Astrocyte (in vitro differentiated cells and primary cell): Measurements from ENCODE around the gene GPA33. TPM values are rescaled to one million over a fixed set of nuclear protein-coding genes. Genes with fewer than 3 reads are reported as not detected.

Source experiments
- DNase-seq: peaks from one replicate; pipeline ENCODE4 v3.0.0-alpha.2; 2010; ENCODE audit warnings: low read depth
- FAIRE-seq: peaks from 2 replicates; lab custom pipeline; 2011; peaks lifted over from hg19 to GRCh38; lab: Jason Lieb, UNC
- H2AFZ ChIP-seq: 2 replicates; pipeline ENCODE4 v1.6.0; 2012; ENCODE audit warnings: low read depth, low read length, inconsistent platforms
- H3K27ac ChIP-seq: 2 replicates; pipeline ENCODE4 v1.5.1; 2011; ENCODE audit warnings: low read depth, low read length, inconsistent platforms
- H3K27me3 ChIP-seq: 2 replicates; pipeline ENCODE4 v1.6.0; 2011; ENCODE audit warnings: low read length, inconsistent platforms; ENCODE audit not compliant: insufficient read depth
- H3K36me3 ChIP-seq: 2 replicates; pipeline ENCODE4 v1.5.1; 2011; ENCODE audit warnings: low read length, inconsistent platforms; ENCODE audit not compliant: insufficient read depth
- H3K4me1 ChIP-seq: 2 replicates; pipeline ENCODE4 v1.5.1; 2011; ENCODE audit warnings: low read length, inconsistent platforms; ENCODE audit not compliant: insufficient read depth
- H3K4me2 ChIP-seq: 2 replicates; pipeline ENCODE4 v1.6.0; 2012; ENCODE audit warnings: low read length, inconsistent platforms
- H3K4me3 ChIP-seq: 2 replicates; pipeline ENCODE4 v1.5.1; 2011; ENCODE audit warnings: low read depth, mild to moderate bottlenecking, low read length, inconsistent platforms; ENCODE audit not compliant: insufficient read depth
- H3K79me2 ChIP-seq: 2 replicates; pipeline ENCODE4 v1.6.0; 2012; ENCODE audit warnings: mild to moderate bottlenecking, low read length, inconsistent platforms; ENCODE audit not compliant: insufficient read depth
- H3K9ac ChIP-seq: 2 replicates; pipeline ENCODE4 v1.6.0; 2012; ENCODE audit warnings: mild to moderate bottlenecking, low read length, inconsistent platforms
- H3K9me3 ChIP-seq: 2 replicates; pipeline ENCODE4 v1.5.1; 2012; ENCODE audit warnings: low read depth, mild to moderate bottlenecking, low read length, inconsistent platforms; ENCODE audit not compliant: insufficient read depth
- H4K20me1 ChIP-seq: 2 replicates; pipeline ENCODE4 v1.6.0; 2012; ENCODE audit warnings: low read length, inconsistent platforms; ENCODE audit not compliant: insufficient read depth
- H3K27ac Mint-ChIP-seq: one replicate; pipeline ENCODE4 v1.8.0; 2021; ENCODE audit warnings: mild to moderate bottlenecking, mixed read lengths; ENCODE audit not compliant: unreplicated experiment
- H3K27me3 Mint-ChIP-seq: one replicate; pipeline ENCODE4 v1.8.0; 2021; ENCODE audit warnings: low read depth, mixed read lengths; ENCODE audit not compliant: unreplicated experiment
- H3K36me3 Mint-ChIP-seq: one replicate; pipeline ENCODE4 v1.8.0; 2021; ENCODE audit warnings: low read depth, mixed read lengths; ENCODE audit not compliant: unreplicated experiment
- H3K4me1 Mint-ChIP-seq: one replicate; pipeline ENCODE4 v1.8.0; 2021; ENCODE audit warnings: low read depth, mixed read lengths; ENCODE audit not compliant: unreplicated experiment
- H3K4me3 Mint-ChIP-seq: one replicate; pipeline ENCODE4 v1.8.0; 2021; ENCODE audit warnings: mild to moderate bottlenecking, moderate library complexity, mixed read lengths; ENCODE audit not compliant: unreplicated experiment
- H3K9me3 Mint-ChIP-seq: one replicate; pipeline ENCODE4 v1.8.0; 2021; ENCODE audit warnings: mild to moderate bottlenecking, mixed read lengths; ENCODE audit not compliant: unreplicated experiment
- CTCF ChIP-seq: IDR thresholded peaks from 2 replicates; pipeline ENCODE4 v1.5.1; 2011; ENCODE audit warnings: low read depth, mild to moderate bottlenecking, inconsistent platforms, low read length, moderate library complexity; ENCODE audit not compliant: insufficient read depth
- EZH2 ChIP-seq: IDR thresholded peaks from 2 replicates; pipeline ENCODE4 v1.6.1; 2012; ENCODE audit warnings: mild to moderate bottlenecking, low read length, inconsistent platforms; ENCODE audit not compliant: insufficient read depth
- total RNA-seq: library from RNA; stranded (reverse); gene quantifications from 2 replicates; pipeline ENCODE4 v1.2.1, GENCODE V29; 2021

GPA33 gene
- total RNA-seq, 1 donor from 2014 or later = 1.2 TPM

- TF ChIP-seq CTCF (no peak), EZH2 (no peak)
- no peak within 1 kb of the TSS for H3K27ac Mint-ChIP-seq
Observed at GRCh38 chr1:167093846-167094516, 3.8 kb upstream of the GPA33 start, which contains the start of gene STYXL2. TSS of gene STYXL2 (plus strand) at chr1:167094075. CDS start at chr1:167094850, 775 bp downstream.

GRCh38 chr1:167092653-167093052 lies 2.5 kb upstream of the GPA33 start:
- Mint-ChIP-seq H3K27me3 (peaks cover 1% of the 10 kb centered on the region), H3K4me3 (no peak overlapping the region), H3K27ac (no peak overlapping the region), H3K9me3 (no peaks in the 10 kb centered on the region), H3K4me1 (peaks cover 26% of the 10 kb centered on the region), H3K36me3 (no peaks in the 10 kb centered on the region)
- no peak for DNase-seq
- TF ChIP-seq CTCF (no peak), EZH2 (no peak)
- Histone ChIP-seq H3K9ac (no peak overlapping the region), H3K27ac (no peak overlapping the region), H3K4me1 (peaks cover 5% of the 10 kb centered on the region), H3K4me2 (no peak overlapping the region), H3K36me3 (no peaks in the 10 kb centered on the region), H2AFZ (no peak overlapping the region), H3K9me3 (no peaks in the 10 kb centered on the region), H4K20me1 (no peaks in the 10 kb centered on the region), H3K4me3 (no peak overlapping the region), H3K79me2 (no peaks in the 10 kb centered on the region), H3K27me3 (no peaks in the 10 kb centered on the region)
- FAIRE-seq = no peak

More at GRCh38 chr1:167093846-167094516, 3.8 kb upstream of the GPA33 start, which contains the start of gene STYXL2:
- H3K9me3 ChIP-seq = no peaks in the 10 kb centered on the region
- H2AFZ ChIP-seq = no peak within 1 kb of the TSS
- H3K27me3 ChIP-seq = no peaks in the 10 kb centered on the region
- Mint-ChIP-seq H3K4me3 (peak within 1 kb of the TSS; percentile 31), H3K27me3 (no peaks in the 10 kb centered on the region), H3K4me1 (peaks cover 26% of the 10 kb centered on the region), H3K9me3 (no peaks in the 10 kb centered on the region), H3K36me3 (no peaks in the 10 kb centered on the region)
- peaks cover 5% of the 10 kb centered on the region for H3K4me1 ChIP-seq
- no peak within 1 kb of the TSS for H3K9ac ChIP-seq
- no peaks in the 10 kb centered on the region for H3K36me3 ChIP-seq
- H3K27ac ChIP-seq = no peak within 1 kb of the TSS
- FAIRE-seq (no peak), DNase-seq (no peak)
- no peaks in the 10 kb centered on the region for H4K20me1 ChIP-seq
- no peak within 1 kb of the TSS for H3K4me2 ChIP-seq
- no peak within 1 kb of the TSS for H3K4me3 ChIP-seq
- H3K79me2 ChIP-seq = no peaks in the 10 kb centered on the region

- Histone ChIP-seq H3K4me2 (no peak overlapping the region), H3K79me2 (no peaks in the 10 kb centered on the region), H3K27ac (no peak overlapping the region), H3K9ac (no peak overlapping the region), H3K27me3 (no peaks in the 10 kb centered on the region), H3K4me1 (no peaks in the 10 kb centered on the region), H3K4me3 (no peak overlapping the region), H3K36me3 (no peaks in the 10 kb centered on the region), H4K20me1 (no peaks in the 10 kb centered on the region), H3K9me3 (no peaks in the 10 kb centered on the region), H2AFZ (no peak overlapping the region)
- no peak overlapping the region for H3K4me3 Mint-ChIP-seq
- FAIRE-seq (no peak), DNase-seq (no peak)
- H3K27ac Mint-ChIP-seq = no peak overlapping the region
- no peaks in the 10 kb centered on the region for H3K9me3 Mint-ChIP-seq
- H3K27me3 Mint-ChIP-seq = peaks cover 1% of the 10 kb centered on the region
- no peak for TF ChIP-seq EZH2
- peaks cover 17% of the 10 kb centered on the region for H3K4me1 Mint-ChIP-seq
- no peaks in the 10 kb centered on the region for H3K36me3 Mint-ChIP-seq
Observed at GRCh38 chr1:167089939-167090313, 251 bp downstream of the GPA33 start.
